Heart left ventricle (tissue), 16 donors: ENCODE results near the gene GRIK5. TPM values are rescaled to one million over a fixed set of nuclear protein-coding genes. Genes with fewer than 3 reads are reported as not detected.

Experiments
- ATAC-seq, 4 donors: fragments of 200-7000 bp; cut with Tn5 transposase; one replicate each; pipeline ENCODE4 v1.9.1; 2020 to 2022; ENCODE audit warnings: moderate library complexity in 4 of 4, mild to moderate bottlenecking in 3 of 4, moderate number of reproducible peaks in 1 of 4
- DNase-seq, 5 donors: peaks; one replicate each; pipeline ENCODE4 v3.0.0-alpha.2; 2020
- H3K27ac ChIP-seq, 12 donors: fragments of 200-600 bp; sonication (generic) in 4 of 12; one replicate each; pipeline versions ENCODE4 v1.5.0 to v1.8.0; 2016 to 2022; ENCODE audit warnings: mild to moderate bottlenecking in 2 of 12
- H3K27me3 ChIP-seq, 9 donors: fragments of 200-600 bp; sonication (generic) in 2 of 9; one replicate each; pipeline versions ENCODE4 v1.5.1 to v1.8.0; 2016 to 2022; ENCODE audit warnings: mild to moderate bottlenecking in 3 of 9
- H3K36me3 ChIP-seq, 9 donors: fragments of 200-600 bp; sonication (generic) in 2 of 9; one replicate each; pipeline versions ENCODE4 v1.5.0 to v1.8.0; 2018 to 2022; ENCODE audit warnings: mild to moderate bottlenecking in 2 of 9
- H3K4me1 ChIP-seq, 12 donors: fragments of 200-600 bp; sonication (generic) in 4 of 12; one replicate each; pipeline versions ENCODE4 v1.5.0 to v1.8.0; 2016 to 2022; ENCODE audit warnings: mild to moderate bottlenecking in 3 of 12
- H3K4me3 ChIP-seq, 12 donors: fragments of 200-600 bp; sonication (generic) in 4 of 12; one replicate each; pipeline versions ENCODE4 v1.5.0 to v1.8.0; 2017 to 2022; ENCODE audit warnings: mild to moderate bottlenecking in 9 of 12, moderate library complexity in 4 of 12
- H3K9me3 ChIP-seq, 12 donors: fragments of 200-600 bp; sonication (generic) in 4 of 12; one replicate each; pipeline versions ENCODE4 v1.5.0 to v1.8.0; 2016 to 2022; ENCODE audit warnings: mild to moderate bottlenecking in 1 of 12
- POLR2A ChIP-seq, 2 donors: fragments of 450-650 bp; IDR thresholded peaks; one replicate each; pipeline ENCODE4 v1.6.1; 2017; ENCODE audit warnings: antibody characterized with exemption in 2 of 2, mild to moderate bottlenecking in 2 of 2, moderate library complexity in 2 of 2
- WGBS, 4 donors: extraction: QIAGEN DNeasy Blood & Tissue Kit in 2 of 4; methylation state at CpG; one replicate each; pipeline versions ENCODE4 v1.1.5 to v1.1.7; 2013 to 2018; 5-methylcytosine and 5-hydroxymethylcytosine counted together
- intact Hi-C, 10 donors: fragments of 100-400 bp; cut with DNase I; formaldehyde crosslinking; loops; one replicate each; pipeline versions ENCODE4 v1.11.1 to v1.14.2; 2022
- polyA plus RNA-seq, 2 donors: library from polyadenylated mRNA; stranded (reverse); fragments of 200-250 nt; gene quantifications; one replicate each; pipeline ENCODE4 v1.2.3, GENCODE V29; 2013
- total RNA-seq, 9 donors: library from RNA; depleted of rRNA in 2 of 9; stranded (reverse); fragments of >200 nt in 2 of 9; fragmentation: NEBNext Ultra II Directional in 3 of 9; extraction: Animal tissue kit (Norgen Biotek cat#: 25700) in 3 of 9; gene quantifications; one replicate each; pipeline versions ENCODE4 v1.1.0 to v1.2.4, GENCODE V29; 2016 to 2023
- TF ChIP-seq, protein P1 (sequence below), 12 donors: fragments of 200-600 bp; sonication (generic) in 4 of 12; IDR thresholded peaks; one replicate each; pipeline versions ENCODE4 v1.5.0 to v1.8.0; 2018 to 2022; ENCODE audit warnings: antibody characterized with exemption in 12 of 12, mild to moderate bottlenecking in 5 of 12
- donor health status: ischemic (EF 13 %, LVEDD 7.1; RV severe dilation, severe dysfunction).
- donor health status: healthy with polysubstance abuse.
- donor health status: DM: no; HTN: yes; CAD: no.
- donor health status: DM: no; HTN: no; CAD: no.
- donor health status: ischemic (EF 25% LVEDD 6.9; RV normal size, moderate dysfunction).
- donor health status: ischemic (EF 25% LVEDD 5.7; RV mildly dilated, moderate dysfunction).
- donor health status: healthy.
- donor health status: DM: yes; HTN: yes; CAD: no.
- donor health status: ischemic (EF 35%, LVEDD 5.7; RV mildly dilated, moderate dysfunction).
- donor health status: nonischemic (EF 11% LVEDD 7.7; RV severe dilation, severe dysfunction).
- donor health status: DM: yes; HTN: yes; CAD: no.
- donor health status: PGD.
- donor health status: ischemic (EF 29% LVEDD 5.4; RV normal size, mild dysfunction).
- donor health status: nonischemic (EF 23%, LVEDD 6.1; RV moderate dilation, normal function).

Gene GRIK5
- total and polyA plus RNA-seq, 11 donors, result 0.28 to 9.0 (median 2.5) TPM

DNA sequence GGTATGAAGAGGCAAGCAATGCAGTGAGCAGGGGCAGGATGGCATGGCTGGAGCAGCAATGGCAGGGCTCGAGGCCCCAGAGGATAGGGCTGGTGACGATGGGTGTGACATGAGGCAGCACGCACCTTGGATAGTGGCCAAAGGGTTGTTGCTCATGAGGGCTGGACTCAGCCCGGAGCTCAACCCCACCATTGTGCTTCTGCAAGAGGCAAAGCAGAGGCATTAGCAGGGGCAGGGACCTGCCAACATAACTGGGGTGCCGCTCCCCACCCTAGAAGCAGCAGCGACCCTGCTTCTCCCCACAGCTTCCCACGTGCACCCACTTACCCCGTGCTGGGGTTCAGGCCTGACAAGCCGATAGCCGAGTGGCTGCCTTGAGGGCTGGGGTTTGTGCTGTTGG is 21.7 kb upstream of the GRIK5 start:
- WGBS, 4 donors, result 41 to 54% (median 47%) methylated on average over 5 to 10 of the region's 10 CpGs
- DNase-seq, result no peak
- Histone ChIP-seq H3K9me3 (no peaks in the 10 kb centered on the region), H3K4me3 (no peak overlapping the region), H3K27me3 (peaks cover 0 to 25% (median 12%) of the 10 kb centered on the region in 9 donors), H3K27ac (no peak overlapping the region), H3K36me3 (peaks cover 0 to 22% (median 0%) of the 10 kb centered on the region in 9 donors), H3K4me1 (peaks cover 0 to 34% (median 0%) of the 10 kb centered on the region in 12 donors)
- ATAC-seq, result peak in 3 of 4 donors; percentile 41 to 53 (median 51)
- TF ChIP-seq, protein P1, sequence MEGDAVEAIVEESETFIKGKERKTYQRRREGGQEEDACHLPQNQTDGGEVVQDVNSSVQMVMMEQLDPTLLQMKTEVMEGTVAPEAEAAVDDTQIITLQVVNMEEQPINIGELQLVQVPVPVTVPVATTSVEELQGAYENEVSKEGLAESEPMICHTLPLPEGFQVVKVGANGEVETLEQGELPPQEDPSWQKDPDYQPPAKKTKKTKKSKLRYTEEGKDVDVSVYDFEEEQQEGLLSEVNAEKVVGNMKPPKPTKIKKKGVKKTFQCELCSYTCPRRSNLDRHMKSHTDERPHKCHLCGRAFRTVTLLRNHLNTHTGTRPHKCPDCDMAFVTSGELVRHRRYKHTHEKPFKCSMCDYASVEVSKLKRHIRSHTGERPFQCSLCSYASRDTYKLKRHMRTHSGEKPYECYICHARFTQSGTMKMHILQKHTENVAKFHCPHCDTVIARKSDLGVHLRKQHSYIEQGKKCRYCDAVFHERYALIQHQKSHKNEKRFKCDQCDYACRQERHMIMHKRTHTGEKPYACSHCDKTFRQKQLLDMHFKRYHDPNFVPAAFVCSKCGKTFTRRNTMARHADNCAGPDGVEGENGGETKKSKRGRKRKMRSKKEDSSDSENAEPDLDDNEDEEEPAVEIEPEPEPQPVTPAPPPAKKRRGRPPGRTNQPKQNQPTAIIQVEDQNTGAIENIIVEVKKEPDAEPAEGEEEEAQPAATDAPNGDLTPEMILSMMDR (IDR thresholded peaks at IDR 0.05), result no peak
- TF ChIP-seq POLR2A (IDR thresholded peaks at IDR 0.05), result no peak
- intact Hi-C loops, result loop anchor here in 1 of 10 donors (2.0 kb wide), 1 partner anchor 91 kb away; no protein-coding TSS in a partner anchor

DNA sequence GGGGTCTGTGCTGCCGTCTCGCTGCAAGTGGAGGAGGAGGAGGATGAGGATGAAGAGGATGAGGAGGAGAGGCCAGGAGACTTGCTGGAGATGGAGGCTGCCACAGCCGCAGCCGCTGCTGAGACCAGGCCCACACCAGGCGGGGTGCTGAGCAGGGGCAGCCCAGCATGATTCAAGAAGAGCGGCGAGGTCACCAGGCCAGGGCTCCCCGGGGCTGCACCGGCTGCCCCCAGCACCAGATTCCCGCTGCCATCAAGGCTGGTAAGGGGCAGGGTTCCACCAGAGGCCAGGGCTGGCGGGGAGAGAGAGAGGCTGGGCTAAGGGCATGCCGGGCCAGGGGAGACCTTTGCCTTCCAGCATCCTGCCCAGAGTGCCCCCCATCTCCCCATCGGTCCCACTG is 21.3 kb upstream of the GRIK5 start:
- no peak overlapping the region for H3K4me3 ChIP-seq
- TF ChIP-seq, protein P1 (IDR thresholded peaks at IDR 0.05), result no peak
- no peak for TF ChIP-seq POLR2A (IDR thresholded peaks at IDR 0.05)
- peaks cover 0 to 22% (median 0%) of the 10 kb centered on the region in 9 donors for H3K36me3 ChIP-seq
- ATAC-seq (no peak), DNase-seq (no peak)
- H3K27me3 ChIP-seq, result peaks cover 0 to 20% (median 7%) of the 10 kb centered on the region in 9 donors
- no peak overlapping the region for H3K27ac ChIP-seq
- H3K9me3 ChIP-seq, result no peaks in the 10 kb centered on the region
- WGBS, 4 donors, result 87 to 93% (median 89%) methylated on average over 12 to 13 of the region's 13 CpGs
- H3K4me1 ChIP-seq, result peaks cover 0 to 34% (median 0%) of the 10 kb centered on the region in 12 donors
- intact Hi-C loops, result loop anchor here in 1 of 10 donors (2.0 kb wide), 1 partner anchor 90 kb away; no protein-coding TSS in a partner anchor

DNA sequence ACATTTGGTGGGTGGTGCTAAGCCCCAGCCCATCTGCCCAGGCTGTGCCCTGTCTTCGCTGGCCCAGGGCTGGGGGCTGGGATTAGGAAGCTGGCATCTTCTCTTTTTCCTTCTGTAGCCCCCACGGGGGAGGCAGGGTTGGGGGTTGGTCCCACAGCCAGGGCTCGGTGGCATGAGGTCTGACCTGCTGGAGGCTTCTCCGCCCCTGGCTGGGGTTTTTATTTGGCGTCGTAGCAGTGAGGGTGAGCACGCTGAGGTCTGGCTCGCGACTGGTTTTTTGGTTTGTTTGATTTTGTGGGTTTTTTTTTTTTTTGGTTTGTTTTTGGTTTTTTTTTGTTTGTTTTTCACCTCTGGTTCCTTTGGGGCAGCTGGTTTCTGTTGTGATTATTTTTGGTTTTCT is 20.7 kb upstream of the GRIK5 start:
- Histone ChIP-seq H3K4me3 (no peak overlapping the region), H3K9me3 (no peaks in the 10 kb centered on the region), H3K36me3 (peaks cover 0 to 22% (median 0%) of the 10 kb centered on the region in 9 donors), H3K4me1 (peaks cover 0 to 34% (median 0%) of the 10 kb centered on the region in 12 donors), H3K27ac (no peak overlapping the region), H3K27me3 (peaks cover 0 to 14% (median 2%) of the 10 kb centered on the region in 9 donors)
- intact Hi-C loops, result loop anchor here in 1 of 10 donors (2.0 kb wide), 1 partner anchor 90 kb away; no protein-coding TSS in a partner anchor
- ATAC-seq (no peak), DNase-seq (no peak)
- TF ChIP-seq POLR2A (IDR thresholded peaks at IDR 0.05), result no peak
- TF ChIP-seq, protein P1 (IDR thresholded peaks at IDR 0.05), result no peak
- 73 to 87% (median 82%) methylated on average over 9 of the region's 9 CpGs for WGBS, 4 donors

DNA sequence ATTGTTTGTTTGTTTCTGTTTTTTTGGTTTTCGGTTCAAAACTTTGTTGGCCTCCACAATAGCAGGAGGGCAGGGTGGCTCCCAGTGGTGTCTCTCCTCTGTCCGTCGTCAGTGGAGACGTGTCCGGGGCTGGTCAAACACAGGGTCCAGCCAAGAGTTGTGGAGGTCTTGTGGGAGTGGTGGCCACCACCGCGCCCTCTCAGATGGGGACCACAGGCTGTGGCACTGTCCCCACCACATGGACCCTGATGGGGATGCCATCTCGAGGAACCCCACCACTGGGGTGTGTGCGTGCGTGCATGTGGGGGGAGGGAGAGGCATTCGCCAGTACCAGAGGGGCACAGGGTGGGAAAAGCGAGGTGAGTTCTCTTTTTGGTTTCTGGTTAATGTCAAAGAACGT is 19.8 kb upstream of the GRIK5 start:
- peak overlapping the region in 2 of 12 donors; percentile 54 to 78 for H3K27ac ChIP-seq
- no peak for TF ChIP-seq POLR2A (IDR thresholded peaks at IDR 0.05)
- TF ChIP-seq, protein P1 (IDR thresholded peaks at IDR 0.05), result no peak
- ATAC-seq, result no peak

More for the DNA sequence above, 19.8 kb upstream of the GRIK5 start:
- peaks cover 0 to 14% (median 0%) of the 10 kb centered on the region in 9 donors for H3K36me3 ChIP-seq
- no peaks in the 10 kb centered on the region for H3K9me3 ChIP-seq
- no peak overlapping the region for H3K4me3 ChIP-seq
- intact Hi-C loops, result loop anchor here in 1 of 10 donors (2.0 kb wide), 1 partner anchor 89 kb away; no protein-coding TSS in a partner anchor
- peaks cover 0 to 34% (median 0%) of the 10 kb centered on the region in 12 donors for H3K4me1 ChIP-seq
- DNase-seq, result no peak
- 93 to 95% (median 94%) methylated on average over 13 of the region's 13 CpGs for WGBS, 4 donors
- peaks cover 0 to 5% (median 0%) of the 10 kb centered on the region in 9 donors for H3K27me3 ChIP-seq
